Keratinocyte (primary cell): ENCODE measurements around the gene BID. TPM values are rescaled to one million over a fixed set of nuclear protein-coding genes. Genes with fewer than 3 reads are reported as not detected.

ENCODE experiments used
- DNase-seq: peaks from one replicate; pipeline ENCODE4 v3.0.0-alpha.2; 2011; ENCODE audit warnings: low read depth, missing footprints, low spot score
- FAIRE-seq: peaks from 2 replicates; lab custom pipeline; 2011; peaks lifted over from hg19 to GRCh38; lab: Jason Lieb, UNC
- H2AFZ ChIP-seq: 2 replicates; pipeline ENCODE4 v1.6.0; 2012; ENCODE audit warnings: low read length, control low read depth, inconsistent platforms; ENCODE audit not compliant: control insufficient read depth
- H3K27ac ChIP-seq: 2 replicates; pipeline ENCODE4 v1.5.1; 2011; ENCODE audit warnings: low read length; ENCODE audit not compliant: control insufficient read depth, insufficient read depth
- H3K27me3 ChIP-seq: 3 replicates; pipeline ENCODE4 v1.6.0; 2011; ENCODE audit warnings: low read length; ENCODE audit not compliant: control insufficient read depth, insufficient read depth; ENCODE audit errors: extremely low read depth
- H3K36me3 ChIP-seq, 2 experiments: 2 replicates in 1 of 2; 3 replicates in 1 of 2; pipeline ENCODE4 v1.5.1; 2011; ENCODE audit warnings: low read length in 2 of 2, mild to moderate bottlenecking in 1 of 2; ENCODE audit not compliant: control insufficient read depth in 2 of 2, insufficient read depth in 2 of 2; ENCODE audit errors: extremely low read depth in 1 of 2
- H3K4me1 ChIP-seq: 3 replicates; pipeline ENCODE4 v1.5.1; 2011; ENCODE audit warnings: low read length; ENCODE audit not compliant: control insufficient read depth, insufficient read depth; ENCODE audit errors: extremely low read depth
- H3K4me2 ChIP-seq: 3 replicates; pipeline ENCODE4 v1.6.0; 2011; ENCODE audit warnings: low read depth, low read length; ENCODE audit not compliant: control insufficient read depth, insufficient read depth; ENCODE audit errors: extremely low read depth
- H3K4me3 ChIP-seq, 3 experiments: fragments of 200-600 bp in 1 of 3; sonication (generic) in 1 of 3; 2 replicates in 2 of 3; 3 replicates in 1 of 3; pipeline ENCODE4 v1.5.1; 2011 to 2016; ENCODE audit warnings: low read length in 3 of 3, mild to moderate bottlenecking in 3 of 3, control low read depth in 2 of 3, inconsistent platforms in 1 of 3, low read depth in 1 of 3, mixed read lengths in 1 of 3, mixed run types in 1 of 3, moderate library complexity in 1 of 3; ENCODE audit not compliant: control insufficient read depth in 2 of 3, insufficient read depth in 2 of 3; ENCODE audit errors: extremely low read depth in 1 of 3
- H3K79me2 ChIP-seq: 2 replicates; pipeline ENCODE4 v1.6.0; 2012; ENCODE audit warnings: low read length; ENCODE audit not compliant: control insufficient read depth, insufficient read depth
- H3K9ac ChIP-seq: 3 replicates; pipeline ENCODE4 v1.6.0; 2011; ENCODE audit warnings: low read length; ENCODE audit not compliant: control insufficient read depth, insufficient read depth; ENCODE audit errors: extremely low read depth
- H3K9me1 ChIP-seq: 3 replicates; pipeline ENCODE4 v1.6.0; 2011; ENCODE audit warnings: low read length; ENCODE audit not compliant: control insufficient read depth, insufficient read depth; ENCODE audit errors: extremely low read depth
- H3K9me3 ChIP-seq: 2 replicates; pipeline ENCODE4 v1.5.1; 2012; ENCODE audit warnings: low read depth, low read length; ENCODE audit not compliant: control insufficient read depth
- H4K20me1 ChIP-seq: 3 replicates; pipeline ENCODE4 v1.6.0; 2011; ENCODE audit warnings: low read length; ENCODE audit not compliant: control insufficient read depth, insufficient read depth; ENCODE audit errors: extremely low read depth
- EZH2 ChIP-seq: IDR thresholded peaks from one replicate; pipeline ENCODE4 v1.6.1; 2012; ENCODE audit warnings: inconsistent platforms, mild to moderate bottlenecking, low read length, moderate library complexity
- dilution Hi-C: fragments of 300-500 bp; cut with MboI; formaldehyde crosslinking; loops from one replicate; pipeline ENCODE4 v1.7.0; 2020; ENCODE audit warnings: low sequenced_read_pairs; ENCODE audit not compliant: extremely low pct_ligation_motif_present
- polyA plus RNA-seq, 5 experiments: library from polyadenylated mRNA; depleted of rRNA in 3 of 5; stranded (reverse) in 3 of 5; stranded (forward) in 1 of 5; unstranded in 1 of 5; fragments of >200 nt; gene quantifications; 1 replicate in 1 of 5; 2 replicates in 3 of 5; 3 replicates in 1 of 5; pipeline versions ENCODE4 v1.2.1 to v1.2.3, GENCODE V29; 2011 to 2012; ENCODE audit warnings: missing spikeins in 2 of 5, low read depth in 1 of 5, low replicate concordance in 1 of 5
- TF ChIP-seq, protein P1 (sequence below), 3 experiments: IDR thresholded peaks in 1 of 3; conservative IDR thresholded peaks in 1 of 3; optimal IDR thresholded peaks in 1 of 3; 2 replicates in 2 of 3; 3 replicates in 1 of 3; pipeline versions ENCODE3 to v1.5.1; 2011; ENCODE audit warnings: low read length in 3 of 3, mild to moderate bottlenecking in 3 of 3, moderate library complexity in 2 of 3, control low read depth in 1 of 3, inconsistent platforms in 1 of 3; ENCODE audit not compliant: insufficient read depth in 2 of 3; ENCODE audit errors: extremely low read depth in 1 of 3

The BID gene
- polyA plus RNA-seq, 1 donor (not counting 4 experiments of a cell fraction or from before 2014, with no cell fraction given): 46.0 TPM

GRCh38 chr22:17802411-17802810 lies 28.1 kb upstream of the BID start:
- dilution Hi-C loops: no loop called here
- H3K9ac ChIP-seq: no peak overlapping the region
- no peak overlapping the region for H3K27ac ChIP-seq
- no peak overlapping the region for H3K4me3 ChIP-seq
- FAIRE-seq (no peak), DNase-seq (no peak)
- H3K9me1 ChIP-seq: no peaks in the 10 kb centered on the region
- TF ChIP-seq, protein P1, sequence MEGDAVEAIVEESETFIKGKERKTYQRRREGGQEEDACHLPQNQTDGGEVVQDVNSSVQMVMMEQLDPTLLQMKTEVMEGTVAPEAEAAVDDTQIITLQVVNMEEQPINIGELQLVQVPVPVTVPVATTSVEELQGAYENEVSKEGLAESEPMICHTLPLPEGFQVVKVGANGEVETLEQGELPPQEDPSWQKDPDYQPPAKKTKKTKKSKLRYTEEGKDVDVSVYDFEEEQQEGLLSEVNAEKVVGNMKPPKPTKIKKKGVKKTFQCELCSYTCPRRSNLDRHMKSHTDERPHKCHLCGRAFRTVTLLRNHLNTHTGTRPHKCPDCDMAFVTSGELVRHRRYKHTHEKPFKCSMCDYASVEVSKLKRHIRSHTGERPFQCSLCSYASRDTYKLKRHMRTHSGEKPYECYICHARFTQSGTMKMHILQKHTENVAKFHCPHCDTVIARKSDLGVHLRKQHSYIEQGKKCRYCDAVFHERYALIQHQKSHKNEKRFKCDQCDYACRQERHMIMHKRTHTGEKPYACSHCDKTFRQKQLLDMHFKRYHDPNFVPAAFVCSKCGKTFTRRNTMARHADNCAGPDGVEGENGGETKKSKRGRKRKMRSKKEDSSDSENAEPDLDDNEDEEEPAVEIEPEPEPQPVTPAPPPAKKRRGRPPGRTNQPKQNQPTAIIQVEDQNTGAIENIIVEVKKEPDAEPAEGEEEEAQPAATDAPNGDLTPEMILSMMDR (optimal IDR thresholded peaks at IDR 0.05 in 1 of 3, IDR thresholded peaks at IDR 0.05 in 1 of 3, conservative IDR thresholded peaks at IDR 0.05 in 1 of 3; ENCODE audit: extremely low read depth in 1 of 3, insufficient read depth in 2 of 3, low read length in 3 of 3): no peak
- no peak for TF ChIP-seq EZH2
- H2AFZ ChIP-seq: no peak overlapping the region
- H3K36me3 ChIP-seq: peaks cover 10 to 21% of the 10 kb centered on the region in 2 experiments
- H4K20me1 ChIP-seq: no peaks in the 10 kb centered on the region
- no peak overlapping the region for H3K4me2 ChIP-seq
- no peaks in the 10 kb centered on the region for H3K27me3 ChIP-seq
- no peaks in the 10 kb centered on the region for H3K9me3 ChIP-seq
- no peaks in the 10 kb centered on the region for H3K79me2 ChIP-seq
- H3K4me1 ChIP-seq: peaks cover 17% of the 10 kb centered on the region

DNA sequence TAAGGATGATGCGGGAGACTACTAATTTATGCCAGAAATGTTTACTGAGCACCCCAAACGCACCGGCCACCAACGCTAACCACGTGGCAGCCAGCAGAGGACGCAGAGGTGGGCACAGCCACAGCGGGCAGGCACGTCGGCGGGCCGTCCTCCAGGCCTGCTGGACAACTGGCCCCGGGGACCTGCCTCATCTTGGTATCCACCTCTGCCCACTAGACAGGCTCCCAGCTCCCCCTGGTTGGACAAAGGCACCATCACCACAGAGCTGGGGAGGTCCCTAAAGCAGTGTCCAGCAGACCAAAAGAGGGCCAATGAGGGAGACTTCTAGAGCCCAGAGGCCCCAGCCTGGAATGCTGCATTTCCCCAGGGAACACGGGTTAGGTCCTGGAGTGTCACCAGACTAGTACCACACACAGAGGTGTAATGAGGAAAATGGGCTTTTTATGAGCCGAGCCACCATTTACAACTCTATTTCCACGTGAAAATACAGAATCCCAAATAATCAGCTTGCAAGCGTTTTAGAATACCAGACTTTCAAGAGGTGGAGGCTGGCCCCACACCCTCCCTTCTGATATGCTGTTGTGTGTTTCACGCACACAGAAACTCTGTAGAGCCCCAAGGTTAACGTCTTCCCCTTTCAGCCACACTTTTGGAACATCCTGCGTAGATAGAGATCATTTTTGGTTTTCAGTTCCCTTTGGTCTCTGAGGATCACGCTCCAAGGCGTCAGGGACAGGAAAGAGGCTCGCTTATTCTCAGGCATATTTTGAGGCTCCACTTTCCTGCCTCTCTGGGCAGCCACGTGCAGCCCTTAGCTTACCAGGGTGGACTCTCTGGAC lies 23.7 kb upstream of the BID start:
- TF ChIP-seq, protein P1 (optimal IDR thresholded peaks at IDR 0.05 in 1 of 3, IDR thresholded peaks at IDR 0.05 in 1 of 3, conservative IDR thresholded peaks at IDR 0.05 in 1 of 3; ENCODE audit: extremely low read depth in 1 of 3, insufficient read depth in 2 of 3, low read length in 3 of 3): no peak
- dilution Hi-C loops: no loop called here
- H3K9ac ChIP-seq: no peak overlapping the region
- no peaks in the 10 kb centered on the region for H3K79me2 ChIP-seq
- H3K27me3 ChIP-seq: no peaks in the 10 kb centered on the region
- H3K9me3 ChIP-seq: no peaks in the 10 kb centered on the region
- FAIRE-seq: no peak
- H3K4me2 ChIP-seq: no peak overlapping the region
- peaks cover 8 to 11% of the 10 kb centered on the region in 2 experiments for H3K36me3 ChIP-seq
- H3K9me1 ChIP-seq: no peaks in the 10 kb centered on the region
- H3K27ac ChIP-seq: no peak overlapping the region
- H4K20me1 ChIP-seq: no peaks in the 10 kb centered on the region
- no peak overlapping the region for H3K4me3 ChIP-seq
- no peak overlapping the region for H2AFZ ChIP-seq
- no peak for DNase-seq
- no peaks in the 10 kb centered on the region for H3K4me1 ChIP-seq
